Measurements from ENCODE around the gene FGD5.

Gene FGD5

DNA sequence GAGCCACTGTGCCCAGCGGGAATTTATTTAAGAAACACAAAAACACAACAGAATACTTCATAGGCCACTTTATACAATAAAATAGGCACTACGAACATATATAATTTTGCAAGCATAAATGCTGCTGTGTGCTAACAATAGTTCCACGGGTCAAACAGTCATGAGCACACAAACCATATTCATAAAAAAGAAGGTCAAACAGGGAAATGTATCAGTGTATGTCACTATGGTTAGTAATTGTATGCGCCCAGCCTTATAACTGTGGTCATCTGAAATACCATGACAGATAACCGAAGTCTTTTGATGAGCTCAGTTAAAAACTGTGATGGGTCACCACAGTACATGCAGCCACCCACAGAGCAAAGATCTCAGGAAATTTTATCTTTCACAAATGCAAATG, 90.5 kb downstream of the FGD5 start:
- no peak for DNase-seq

DNA sequence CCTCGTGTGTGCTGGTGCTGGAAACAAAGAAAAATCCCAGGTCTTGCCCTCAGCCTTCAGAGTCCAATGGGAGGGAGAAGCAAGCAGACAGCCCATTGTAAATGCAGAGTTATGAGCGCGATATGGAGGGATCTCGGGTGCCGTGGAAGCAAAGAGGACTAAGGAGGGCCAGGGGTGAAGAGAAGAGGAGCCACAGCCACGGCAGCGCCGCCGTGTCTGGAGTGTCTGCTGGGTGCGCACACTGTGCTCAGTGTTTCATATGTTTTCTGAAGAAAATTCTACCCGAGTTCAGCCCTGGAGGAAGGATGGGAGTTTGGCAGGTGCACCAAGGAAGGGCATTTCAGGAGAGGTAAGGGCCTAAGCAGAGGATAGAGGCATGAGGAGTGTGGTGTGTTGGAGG, 92.9 kb downstream of the FGD5 start:
- DNase-seq, result peak; percentile 18

DNA sequence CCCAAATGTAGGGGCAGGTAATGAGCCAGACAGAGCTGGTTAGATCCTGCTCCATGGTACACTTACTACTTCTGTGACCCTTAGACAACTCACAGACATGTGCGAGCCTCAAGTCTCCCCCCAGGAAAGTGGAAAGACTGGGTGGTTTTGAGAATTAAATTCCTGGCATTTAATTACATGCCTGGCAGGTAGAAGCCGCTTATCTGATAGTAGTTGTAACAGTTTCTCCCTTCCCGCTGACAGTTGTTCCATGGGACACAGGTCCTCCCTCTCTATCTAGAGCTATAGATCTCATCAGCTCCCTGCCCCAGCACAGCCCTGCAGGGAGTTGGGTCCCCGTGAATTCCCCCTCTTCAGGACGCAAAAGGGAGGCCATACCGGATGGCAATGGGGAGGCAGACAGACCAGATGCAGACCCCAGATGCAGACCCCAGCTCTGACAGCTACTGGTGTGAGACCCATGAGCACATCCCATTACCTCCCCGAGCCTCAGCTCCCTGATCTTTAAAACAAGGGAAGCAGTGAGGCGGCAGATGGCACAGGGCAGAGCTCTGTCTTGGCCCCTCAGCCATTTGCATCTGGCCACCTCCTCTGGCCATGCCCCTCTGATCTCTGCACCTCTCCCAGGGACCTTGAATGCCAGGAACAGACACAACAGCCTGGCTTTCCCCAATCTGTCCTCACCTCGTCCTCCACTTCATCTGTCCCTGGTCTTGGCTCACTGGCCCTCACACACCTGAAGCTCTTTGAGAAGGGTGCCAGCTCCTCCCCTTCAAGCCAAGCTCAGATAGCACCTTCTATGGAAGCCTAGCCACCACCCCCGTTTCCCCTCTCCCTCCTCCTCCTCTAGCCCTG, 94.5 kb downstream of the FGD5 start:
- DNase-seq, result peak; percentile 31

DNA sequence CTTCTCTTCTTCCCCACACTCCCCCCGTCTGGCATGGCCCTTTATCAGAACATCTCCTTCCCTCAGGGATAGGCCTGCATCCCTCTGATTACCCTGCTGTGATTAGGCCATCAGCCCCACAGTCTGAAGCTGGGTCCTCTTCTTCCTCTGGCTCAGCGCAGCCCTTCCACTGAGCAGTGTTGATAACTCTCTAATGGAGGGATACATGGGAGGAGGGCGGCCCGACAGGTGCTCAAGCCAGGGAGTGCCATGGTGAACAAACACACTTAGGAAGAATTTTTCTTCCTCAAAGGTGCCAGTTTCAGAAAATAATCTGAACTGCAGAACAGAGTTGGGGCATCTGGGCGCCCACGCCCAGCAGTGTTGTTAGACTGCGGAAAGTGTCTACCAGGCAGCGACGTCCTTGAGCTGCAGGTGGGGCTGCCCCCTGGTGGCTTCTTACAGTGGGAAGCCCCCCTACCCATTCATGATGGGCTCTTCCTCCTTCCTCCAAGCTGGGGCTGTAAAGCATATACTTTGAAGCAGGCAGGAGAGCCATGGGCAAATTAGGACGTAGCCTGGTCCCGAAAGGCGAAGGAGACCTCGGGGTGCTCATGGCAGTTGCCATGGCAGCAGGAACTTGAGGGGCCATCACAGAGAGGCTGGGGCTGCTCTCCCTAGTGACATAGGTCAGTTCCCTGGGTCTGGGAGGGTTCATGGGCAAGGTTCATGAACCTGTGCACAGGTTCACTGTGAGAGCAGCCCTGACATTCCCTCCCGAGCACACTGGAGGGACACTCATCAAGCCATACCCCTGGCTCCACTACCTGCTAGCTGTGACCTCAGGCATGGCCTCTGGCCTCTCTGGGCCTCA, 95.4 kb downstream of the FGD5 start:
- peak; percentile 30 for DNase-seq

DNA sequence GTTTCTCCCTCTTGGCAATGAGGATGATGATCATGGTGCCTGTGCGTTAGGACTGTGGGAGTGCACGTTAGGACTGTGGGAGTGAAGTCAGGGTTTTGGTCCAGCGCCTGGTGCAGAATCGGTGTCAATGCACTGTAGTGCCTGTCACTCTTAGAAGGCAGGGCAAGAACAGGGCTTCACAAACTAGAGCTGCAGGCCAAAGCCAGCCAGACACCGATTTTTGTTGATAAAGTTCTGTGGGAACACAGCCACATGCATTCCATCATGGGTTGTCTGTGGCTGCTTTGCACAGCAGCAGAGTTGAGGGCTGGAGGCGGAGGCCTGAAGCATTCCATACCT, 96.0 kb downstream of the FGD5 start:
- DNase-seq, result no peak

DNA sequence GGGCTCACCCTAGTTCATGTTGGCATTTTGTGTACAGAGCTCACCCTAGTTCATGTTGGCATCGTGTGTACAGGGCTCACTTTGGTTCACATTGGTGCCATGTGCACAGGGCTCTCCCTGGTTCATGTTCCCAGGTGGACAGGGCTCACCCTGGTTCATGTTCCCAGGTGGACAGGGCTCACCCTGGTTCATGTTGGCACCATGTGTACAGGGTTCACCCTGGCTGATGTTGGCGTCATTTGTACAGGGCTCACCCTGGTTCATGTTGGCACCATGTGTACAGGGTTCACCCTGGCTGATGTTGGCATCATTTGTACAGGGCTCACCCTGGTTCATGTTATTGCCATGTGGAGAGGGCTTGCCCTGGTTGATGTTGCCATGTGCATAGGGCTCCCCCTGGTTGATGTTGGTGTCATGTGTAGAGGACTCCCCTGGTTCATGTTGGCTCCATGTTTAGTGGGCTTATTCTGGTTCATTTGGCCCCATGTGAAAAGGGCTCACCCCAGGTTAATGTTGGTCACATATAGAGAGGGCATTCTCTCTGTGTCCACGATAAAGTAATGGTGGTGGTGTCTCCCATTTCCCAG, 97.0 kb downstream of the FGD5 start:
- DNase-seq, result no peak

DNA sequence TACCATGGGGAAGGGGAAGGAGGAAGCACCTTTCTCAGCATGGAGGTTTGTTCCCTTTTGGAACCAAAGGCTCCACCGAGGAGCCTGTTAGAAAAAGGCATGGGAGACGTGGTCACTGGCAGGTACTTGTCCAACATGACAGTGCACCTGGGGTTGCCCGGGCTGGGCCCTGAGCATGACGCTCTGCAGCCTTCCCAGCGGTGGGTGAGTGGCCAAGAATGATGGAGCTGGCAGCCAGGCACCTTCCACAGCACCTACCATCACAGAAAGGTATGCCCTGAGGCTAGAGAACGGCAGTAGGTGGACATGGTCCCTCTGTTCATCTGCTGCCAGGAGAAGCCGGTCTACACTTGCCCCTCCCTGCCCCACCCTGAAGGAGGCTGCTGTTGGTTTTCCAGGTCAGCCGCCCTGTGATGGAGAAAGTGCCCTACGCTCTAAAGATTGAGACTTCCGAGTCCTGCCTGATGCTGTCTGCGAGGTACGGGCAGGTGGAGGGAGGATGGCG, 99.6 kb downstream of the FGD5 start:
- no peak for DNase-seq

DNA sequence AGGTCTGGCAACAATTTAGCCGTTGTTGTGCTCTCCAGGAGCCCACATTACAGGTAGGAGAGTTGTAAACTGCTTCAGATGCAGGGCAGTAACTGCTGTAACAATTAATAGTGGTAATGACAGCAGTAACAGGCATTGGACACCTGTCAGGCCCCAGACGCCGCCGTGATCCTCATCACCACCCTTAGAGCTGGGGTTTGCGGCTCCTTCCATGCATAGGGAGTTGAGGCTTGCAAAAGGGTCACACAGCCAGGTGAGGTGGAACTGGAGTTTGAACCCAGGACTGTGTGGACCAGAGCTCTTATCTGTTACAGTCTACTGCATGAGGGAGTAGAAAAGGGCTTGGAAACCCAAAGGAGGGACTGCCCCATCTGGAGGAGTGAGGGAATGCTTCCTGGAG, 101.8 kb downstream of the FGD5 start:
- DNase-seq, result no peak

DNA sequence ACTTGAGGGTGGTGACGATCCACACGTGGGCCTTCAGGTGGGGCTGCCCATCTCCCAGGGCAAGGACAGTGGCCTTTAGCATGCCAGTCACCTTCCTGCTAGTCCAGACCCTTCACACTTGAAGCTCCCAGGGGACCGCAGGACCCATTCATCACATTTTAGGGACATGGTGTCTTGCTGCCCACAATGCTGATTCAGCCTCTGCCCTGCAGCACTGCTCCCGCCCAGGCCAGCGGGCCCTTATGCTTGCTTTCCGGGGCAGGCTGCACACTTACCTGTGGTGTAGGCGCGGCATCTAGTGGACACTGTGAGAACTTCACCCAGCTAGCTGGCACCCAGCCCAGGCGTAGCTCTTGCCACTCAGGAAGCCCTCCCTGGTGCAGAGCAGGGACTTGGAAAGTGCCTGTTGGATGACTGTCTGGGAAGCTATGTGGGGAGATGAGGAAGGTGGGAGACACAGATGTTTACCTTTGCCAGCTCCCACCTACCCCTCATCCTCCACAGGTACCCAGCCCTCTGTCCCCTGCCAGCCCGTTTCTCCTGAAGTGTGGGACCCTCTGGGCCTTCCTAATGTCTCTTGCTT, 102.4 kb downstream of the FGD5 start:
- DNase-seq, result peak; percentile 95

DNA sequence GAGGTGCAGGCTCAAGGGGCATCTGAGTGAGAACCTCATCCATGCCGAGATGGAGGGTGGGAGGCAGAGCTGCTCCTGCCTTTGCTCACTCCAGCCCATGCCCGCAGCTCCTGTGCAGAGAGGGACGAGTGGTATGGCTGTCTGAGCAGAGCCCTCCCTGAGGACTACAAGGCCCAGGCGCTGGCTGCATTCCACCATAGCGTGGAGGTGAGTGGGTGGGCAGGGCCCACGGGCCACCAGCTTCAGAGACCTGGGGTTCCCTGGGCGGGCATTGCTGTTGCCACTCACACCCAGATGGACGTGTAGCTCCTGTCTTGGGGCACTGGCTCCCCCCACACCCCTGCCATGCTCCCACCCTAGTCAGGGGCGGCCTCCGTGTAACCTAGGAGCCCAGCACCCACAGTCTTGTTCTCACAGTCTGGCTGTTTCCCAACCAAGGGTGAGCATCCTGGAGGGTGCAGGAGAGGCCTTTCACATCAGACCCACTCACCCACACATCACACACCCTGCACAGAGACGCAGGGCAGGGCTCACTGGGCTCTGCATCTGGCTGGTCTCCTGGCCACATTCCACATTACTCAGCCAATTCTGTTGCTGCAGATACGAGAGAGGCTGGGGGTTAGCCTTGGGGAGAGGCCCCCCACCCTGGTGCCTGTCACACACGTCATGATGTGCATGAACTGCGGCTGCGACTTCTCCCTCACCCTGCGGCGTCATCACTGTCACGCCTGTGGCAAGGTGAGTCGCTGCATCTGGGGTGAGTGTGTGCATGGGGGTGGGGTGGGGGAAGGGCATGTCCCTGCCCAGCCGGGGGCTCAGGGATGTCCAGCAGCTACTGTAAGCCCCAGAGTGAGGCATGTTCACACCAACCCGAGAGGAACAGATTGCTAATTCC, 103.3 kb downstream of the FGD5 start:
- DNase-seq, result no peak

DNA sequence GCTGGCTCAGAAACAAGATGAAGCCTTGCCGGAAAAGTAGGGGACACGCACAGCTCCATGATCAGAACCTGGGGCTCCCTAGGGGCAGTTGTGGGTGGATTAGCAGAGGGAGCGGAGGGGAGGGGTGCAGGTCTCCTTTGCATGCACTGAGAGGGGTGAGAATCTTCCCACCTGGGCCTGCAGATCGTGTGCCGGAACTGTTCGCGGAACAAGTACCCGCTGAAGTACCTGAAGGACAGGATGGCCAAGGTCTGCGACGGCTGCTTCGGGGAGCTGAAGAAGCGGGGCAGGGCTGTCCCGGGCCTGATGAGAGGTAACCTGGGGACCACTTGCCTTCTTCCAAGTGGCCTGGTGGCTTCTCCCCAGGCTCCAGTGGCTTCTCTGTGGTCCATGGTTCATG, 104.1 kb downstream of the FGD5 start:
- DNase-seq, result no peak

DNA sequence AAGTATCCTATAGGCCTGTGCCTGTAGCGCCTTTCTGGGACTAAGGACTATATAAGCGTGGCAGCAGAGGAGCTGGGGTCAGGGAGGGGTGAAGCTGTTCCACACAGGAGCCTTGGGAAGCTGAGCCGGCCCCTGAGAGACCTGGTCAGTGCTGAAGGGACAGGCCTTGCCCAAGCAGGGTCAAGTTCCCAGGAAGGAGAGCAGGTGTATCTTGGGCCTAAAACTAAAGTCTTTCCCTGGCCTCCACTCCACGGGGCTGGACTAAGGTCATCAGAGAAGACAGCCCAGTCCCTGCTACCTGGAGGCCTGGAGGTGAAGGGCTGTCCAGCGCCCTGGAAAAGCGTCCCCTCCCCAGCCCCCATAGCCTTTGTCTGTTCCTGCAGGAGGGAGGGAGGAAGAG, 104.7 kb downstream of the FGD5 start:
- DNase-seq, result no peak

DNA sequence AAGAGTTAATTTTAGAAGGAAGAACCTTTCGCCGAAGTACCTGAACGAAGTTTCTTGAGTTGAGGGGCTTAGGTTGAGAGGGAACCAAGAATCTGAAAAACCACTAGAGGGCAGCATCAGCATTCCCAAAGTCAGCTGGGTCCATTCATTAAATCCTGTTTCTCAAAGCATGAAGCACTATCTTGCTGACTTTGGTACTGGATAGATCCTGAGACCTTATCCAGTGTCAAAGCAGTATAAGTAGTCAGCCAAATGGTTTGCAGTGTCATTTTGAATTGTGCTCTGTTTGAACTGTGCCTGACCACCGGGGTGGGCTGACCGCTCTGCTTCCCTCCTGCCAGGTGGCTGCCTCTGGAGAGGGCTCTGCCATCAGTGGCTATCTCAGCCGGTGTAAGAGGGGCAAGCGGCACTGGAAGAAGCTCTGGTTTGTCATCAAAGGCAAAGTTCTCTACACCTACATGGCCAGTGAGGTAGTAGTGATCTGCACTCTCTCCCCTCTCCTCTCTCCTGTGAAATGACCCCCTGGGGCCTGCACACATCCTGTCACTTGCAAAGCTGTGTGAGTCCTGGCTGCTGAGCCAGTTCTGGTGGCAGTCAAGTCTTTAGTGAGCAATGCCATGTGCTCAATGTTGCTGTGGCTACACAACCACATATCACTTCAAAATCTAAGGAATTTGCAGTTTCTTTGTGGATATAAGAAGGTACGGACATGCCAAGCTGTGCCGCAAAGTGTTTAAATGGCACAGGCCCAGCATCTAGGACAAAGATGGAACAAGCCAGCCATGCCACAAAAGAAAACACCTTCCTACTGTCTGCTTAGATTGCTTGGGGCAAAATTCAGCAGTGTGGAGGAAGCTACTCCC, 107.2 kb downstream of the FGD5 start:
- DNase-seq, result no peak

DNA sequence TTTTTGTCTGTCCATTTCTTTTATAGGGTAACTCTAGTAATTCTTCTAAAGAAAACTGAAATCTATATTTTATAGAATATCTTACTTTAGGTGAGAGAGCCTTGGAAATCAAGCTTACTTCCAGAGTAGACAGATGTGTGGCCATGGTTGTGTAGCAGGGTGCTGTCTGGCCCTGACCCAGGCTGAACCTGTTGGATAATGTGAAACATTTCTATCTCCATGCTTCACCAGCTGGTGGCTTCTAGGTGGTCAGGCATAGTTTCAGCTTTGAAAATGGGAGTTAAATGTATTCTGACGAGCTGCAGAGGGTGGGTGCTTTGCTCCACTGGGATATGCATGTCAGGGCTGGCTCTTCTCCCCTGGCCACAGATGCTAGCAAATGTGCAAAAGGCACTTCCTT, 107.8 kb downstream of the FGD5 start:
- DNase-seq, result no peak

DNA sequence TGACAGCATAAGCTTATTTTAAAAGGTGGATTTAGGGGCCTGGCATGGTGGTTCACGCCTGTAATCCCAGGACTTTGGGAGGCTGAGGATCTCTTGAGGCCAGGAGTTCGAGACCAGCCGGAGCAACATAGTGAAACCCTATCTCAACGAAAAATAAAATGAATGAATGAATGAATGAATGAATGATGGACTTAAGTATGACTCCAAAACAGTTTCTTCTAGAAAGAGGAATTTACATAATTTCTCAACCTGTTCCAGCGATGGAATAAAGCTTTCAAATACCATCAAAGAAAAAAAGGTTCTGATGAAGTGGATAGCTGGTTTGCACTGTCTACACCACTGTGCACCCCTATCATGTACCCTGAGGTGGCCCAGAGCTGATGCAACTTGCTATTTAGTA, 108.5 kb downstream of the FGD5 start:
- DNase-seq, result no peak

DNA sequence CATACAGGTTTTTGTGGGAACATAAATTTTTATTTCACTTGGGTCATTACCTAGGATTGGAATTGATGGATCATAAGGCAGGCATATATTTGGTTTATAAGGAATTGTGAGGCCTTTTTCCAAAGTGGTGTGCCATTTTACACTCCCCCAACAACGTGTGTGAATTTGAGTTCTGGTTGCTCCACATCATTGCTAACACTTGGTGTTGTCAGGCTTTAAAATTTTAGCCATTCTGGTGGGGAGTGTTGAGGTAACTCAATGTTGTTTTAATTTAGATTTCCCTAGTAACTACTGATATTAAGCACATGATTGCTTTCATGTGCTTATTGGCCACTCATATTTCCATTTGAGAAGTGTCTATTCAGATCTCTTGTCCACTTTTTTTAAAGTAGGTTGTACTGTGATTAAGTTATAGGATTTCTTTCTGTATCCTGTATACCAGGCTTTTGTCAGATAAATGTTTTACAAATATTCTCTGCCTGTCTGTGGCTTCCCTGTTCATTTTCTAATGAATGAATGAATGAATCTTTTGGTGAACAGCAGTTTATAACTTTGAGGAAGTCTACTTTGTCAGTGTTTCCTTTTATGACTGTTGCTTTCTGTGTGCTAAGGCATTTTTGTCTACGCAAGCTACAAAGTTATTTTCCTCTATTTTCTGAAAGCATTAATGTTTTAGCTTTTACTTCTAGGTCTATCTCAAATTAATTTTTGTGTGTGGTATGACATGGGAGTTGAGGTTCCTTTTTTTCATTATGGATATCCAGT, 110.7 kb downstream of the FGD5 start:
- DNase-seq, result no peak

DNA sequence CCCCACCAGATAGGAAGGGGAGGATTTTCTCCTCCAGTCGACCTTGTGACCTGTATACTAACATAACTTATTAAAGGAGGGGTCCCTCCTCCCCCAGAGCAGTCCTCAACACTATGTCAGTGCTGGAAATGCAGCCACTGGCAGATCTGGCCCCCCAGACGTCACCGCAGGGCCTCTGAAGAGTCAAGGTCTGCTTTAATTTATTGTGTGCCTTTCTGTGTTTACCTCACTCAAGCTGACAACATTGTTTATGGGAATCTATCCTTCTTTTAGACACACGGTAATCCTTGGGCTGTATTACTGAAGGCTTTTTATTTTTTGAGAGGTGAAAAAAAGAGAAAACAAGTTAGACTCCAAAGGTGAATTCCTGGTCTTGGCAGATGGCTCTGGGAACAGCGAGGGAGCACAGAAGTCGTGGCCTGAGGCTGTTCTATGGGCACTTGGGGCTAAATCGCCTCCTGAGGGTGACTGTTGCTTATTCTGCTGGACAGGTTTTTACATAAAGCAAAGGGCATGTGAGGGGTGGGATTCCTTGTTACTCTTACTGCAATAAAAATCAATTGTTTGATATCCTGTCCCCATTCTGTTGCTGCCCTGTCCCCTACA, 115.2 kb downstream of the FGD5 start:
- no peak for DNase-seq

DNA sequence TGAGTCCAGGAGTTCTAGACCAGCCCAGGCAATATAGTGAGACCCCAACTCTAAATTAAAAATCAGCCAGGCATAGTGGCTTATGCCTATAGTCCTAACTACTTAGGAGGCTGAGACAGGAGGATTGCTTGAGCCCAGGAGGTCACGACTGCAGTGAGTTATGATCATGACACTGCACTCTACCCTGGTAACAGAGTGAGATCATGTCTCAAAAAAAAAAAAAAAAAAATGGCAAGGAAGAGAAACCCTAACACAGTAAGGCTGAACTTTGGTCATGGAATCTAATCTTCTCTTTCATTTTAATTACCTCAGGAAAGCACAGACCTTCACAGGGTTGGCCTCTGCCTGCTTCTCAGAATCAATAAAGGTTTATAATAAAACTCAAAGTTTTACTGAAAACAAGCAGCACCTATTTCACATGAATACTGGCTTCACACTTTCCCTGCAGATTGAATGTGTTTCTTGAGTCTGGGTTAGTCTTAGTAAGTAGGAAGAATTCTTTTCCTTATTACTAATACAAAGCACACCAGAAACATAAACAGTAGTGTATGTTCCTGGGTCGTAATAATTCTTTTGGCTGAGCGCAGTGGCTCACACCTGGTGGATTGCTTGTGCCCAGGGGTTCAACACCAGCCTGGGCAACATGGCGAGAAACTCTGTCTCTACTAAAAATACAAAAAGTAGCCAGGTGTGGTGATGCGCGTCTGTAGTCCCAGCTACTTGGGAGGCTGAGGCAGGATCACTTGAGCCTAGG, 117.0 kb downstream of the FGD5 start:
- DNase-seq, result no peak

DNA sequence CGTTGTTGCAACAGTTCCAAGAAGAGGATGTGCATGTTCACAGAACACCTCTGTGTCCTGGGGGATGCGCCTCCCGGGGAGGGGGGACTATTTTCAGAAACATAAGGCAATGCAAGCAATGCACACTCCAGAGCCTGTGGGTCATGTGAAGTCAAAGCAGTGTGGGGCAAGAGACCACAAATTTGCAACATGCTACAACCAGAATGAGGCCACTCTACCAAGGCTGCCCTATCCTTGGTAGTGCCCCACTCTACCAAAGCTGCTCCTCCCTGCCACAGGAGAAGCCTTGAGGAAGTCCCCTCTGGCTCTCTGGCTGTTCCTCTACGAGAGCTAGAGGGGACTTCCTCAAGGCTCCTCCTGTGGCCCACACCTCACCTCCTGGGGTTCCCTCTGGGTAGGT, 120.2 kb downstream of the FGD5 start:
- DNase-seq, result no peak
